HG03139 (cell line): Measurements from ENCODE around the gene SLC2A5.

Experiments
- ATAC-seq: cut with Tn5 transposase; IDR thresholded peaks from one replicate; pipeline ENCODE4 v1.9.1; 2021; ENCODE audit not compliant: unreplicated experiment

SLC2A5 gene

DNA sequence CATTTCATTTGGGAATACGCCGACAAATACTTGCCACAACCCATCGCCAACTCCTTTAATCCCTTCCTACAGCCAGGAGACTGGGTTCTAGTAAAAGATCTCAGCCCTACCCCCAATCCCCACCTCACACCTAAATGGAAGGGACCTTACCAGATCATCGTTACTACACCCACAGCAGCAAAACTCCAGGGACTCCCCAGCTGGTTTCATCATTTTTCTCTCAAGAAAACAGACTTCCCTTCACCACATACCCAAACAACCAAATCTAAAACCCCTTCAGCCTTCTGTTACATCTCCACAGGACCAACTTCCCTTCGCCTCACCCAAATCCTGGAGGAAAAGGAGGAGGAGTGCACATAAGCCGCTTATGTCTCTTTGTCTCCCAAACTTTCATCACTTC lies 23.7 kb upstream of the SLC2A5 start:
- no peak for ATAC-seq

DNA sequence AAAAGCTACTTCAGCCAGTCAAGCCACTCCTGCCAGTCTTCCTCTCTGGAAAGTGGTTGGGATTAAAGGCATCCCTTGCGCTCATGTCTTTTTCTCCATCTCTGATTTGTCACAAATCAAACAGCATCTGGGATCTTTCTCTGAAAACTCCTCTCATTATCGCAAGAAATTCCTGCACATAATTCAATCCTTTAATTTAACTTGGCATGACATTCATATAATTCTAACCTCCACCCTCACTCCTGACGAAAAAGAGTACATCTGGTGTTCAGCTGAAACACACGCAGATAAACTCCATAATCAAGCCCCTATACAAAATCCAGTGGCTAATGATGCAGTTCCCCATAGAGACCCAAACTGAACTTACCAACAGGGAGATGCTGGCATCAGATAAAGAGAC lies 19.4 kb upstream of the SLC2A5 start:
- no peak for ATAC-seq

DNA sequence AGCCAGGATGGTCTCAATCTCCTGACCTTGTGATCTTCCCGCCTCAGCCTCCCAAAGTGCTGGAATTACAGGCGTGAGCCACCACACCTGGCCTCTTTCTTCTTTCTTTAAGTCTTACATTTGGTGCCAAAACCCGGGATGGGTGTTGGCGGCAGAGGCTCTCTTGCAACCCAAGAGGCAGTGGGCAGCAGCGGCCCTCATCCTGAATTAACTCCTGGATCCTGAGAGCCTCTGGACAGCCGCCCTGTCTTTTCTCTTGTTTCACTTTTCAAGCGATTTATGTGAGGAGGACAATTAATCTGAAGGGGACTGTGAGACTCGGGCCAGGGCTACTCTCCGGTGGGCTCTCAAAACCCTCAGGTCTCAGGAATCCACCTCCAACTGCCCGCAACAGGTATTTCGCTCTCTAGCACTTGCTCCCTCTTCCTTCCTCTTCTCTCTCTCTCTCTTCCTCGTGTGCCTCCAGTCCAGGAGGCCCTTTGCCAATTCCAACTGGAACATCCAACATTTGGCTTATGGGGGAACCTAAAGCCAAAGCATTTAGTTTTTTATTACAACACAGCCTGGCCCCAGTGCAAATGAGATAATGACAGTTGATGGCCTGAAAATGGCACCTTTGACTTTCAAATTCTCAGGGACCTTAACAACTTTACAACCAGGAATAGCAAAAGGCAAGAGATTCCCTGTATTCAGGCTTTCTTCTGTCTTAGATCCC lies 18.1 kb upstream of the SLC2A5 start:
- ATAC-seq = no peak

DNA sequence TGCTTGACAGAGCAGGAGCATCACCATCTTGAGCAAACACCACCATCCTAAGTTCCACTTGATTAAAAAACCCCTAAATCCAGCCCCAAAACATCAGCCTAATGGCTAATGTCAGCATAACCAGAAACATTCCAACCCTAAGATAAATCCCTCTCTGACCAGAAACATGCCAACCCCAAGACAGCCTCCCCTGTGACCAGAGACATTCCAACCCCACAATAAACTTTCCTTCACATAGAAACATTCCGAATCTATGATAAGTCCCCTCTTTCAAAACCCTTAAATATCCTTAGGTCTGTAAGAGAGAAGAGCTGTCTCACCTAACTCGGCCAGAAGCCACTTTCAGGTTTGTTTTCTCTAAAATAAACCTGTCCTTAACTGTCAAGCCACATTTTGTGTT lies 17.4 kb upstream of the SLC2A5 start:
- ATAC-seq = no peak

DNA sequence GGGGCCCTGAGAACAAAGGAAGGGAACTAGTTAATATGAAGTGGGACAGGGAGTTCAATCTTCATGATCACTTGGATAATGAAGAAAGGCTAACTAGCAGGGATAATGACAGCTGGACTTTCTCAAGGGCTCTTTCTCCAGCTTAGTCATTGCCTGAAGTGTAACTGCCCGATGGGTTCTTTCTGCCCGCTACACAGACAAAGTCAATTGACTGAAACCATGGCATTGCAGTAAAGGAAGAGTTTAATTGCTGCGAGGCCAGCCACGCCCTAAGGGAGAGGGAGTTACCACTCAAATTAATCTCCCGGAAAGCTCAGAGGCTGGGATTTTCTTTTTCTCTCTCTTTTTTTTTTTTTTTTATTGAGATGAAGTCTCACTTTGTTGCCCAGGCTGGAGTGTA lies 16.6 kb upstream of the SLC2A5 start:
- ATAC-seq = no peak

DNA sequence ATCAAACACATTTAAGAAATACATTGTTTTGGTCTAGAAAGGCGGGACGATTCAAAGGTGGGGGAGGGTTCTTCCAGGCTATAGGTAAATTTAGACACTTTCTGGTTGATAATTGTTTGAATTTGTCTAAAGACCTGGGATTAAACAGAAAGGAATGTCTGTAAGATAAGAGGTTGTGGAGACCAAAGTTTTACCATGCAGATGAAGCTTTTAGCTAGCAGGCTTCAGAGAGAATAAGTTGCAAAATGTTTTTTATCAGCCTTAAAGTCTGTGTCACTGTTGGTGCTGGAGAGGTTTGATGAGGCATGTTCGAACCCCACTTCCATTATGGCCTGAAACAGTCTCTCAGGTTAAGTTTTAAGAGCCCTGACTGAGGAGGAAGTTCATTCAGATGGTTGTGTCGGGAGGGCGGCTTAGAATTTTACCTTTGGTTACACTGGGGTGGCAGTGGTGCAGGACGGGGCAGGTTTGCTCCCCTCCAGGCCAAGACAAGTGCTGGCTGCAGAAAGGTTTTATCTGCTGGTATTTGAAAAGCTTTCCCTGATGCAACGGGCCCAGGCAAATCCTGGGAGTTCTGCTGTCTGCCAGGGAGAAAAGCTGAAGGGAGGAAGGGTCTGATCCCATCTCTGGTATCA lies 16.0 kb upstream of the SLC2A5 start:
- no peak for ATAC-seq

DNA sequence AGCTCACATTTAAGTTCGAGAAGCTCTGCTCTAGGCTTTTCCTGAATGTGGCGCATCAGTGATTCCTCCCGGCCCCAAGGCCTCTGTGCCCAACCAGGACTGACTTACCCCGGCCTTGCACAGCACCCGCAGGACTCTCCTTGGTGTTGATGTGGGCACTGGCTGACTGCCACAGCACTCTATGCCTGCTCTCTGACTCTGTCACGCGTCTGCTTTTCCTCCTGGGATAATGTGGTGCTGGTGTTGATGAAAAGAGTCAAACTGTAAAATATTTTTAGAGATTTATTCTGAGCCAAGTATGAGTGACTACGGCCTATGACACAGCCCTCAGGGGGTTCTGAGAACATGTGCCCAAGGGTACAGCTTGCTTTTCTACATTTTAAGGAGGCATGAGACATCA lies 15.5 kb upstream of the SLC2A5 start:
- ATAC-seq = no peak

DNA sequence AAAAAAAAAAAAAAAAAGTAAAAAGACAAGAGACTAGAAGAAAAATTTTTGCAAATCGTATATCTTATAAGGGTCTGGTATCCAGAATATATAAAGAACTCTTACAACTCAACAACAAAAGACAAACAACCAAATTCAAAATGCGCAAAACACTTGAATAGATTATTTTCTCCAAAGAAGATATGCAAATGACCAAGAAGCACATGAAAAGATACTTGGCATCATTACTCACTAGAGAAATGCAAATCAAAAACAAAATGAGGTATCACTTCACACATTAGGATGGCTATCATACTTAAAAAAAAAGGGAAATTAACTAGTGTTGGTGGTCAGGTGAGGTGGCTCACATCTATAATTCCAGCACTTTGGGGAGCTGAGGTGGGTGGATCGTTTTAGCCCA lies 12.0 kb upstream of the SLC2A5 start:
- ATAC-seq = no peak

DNA sequence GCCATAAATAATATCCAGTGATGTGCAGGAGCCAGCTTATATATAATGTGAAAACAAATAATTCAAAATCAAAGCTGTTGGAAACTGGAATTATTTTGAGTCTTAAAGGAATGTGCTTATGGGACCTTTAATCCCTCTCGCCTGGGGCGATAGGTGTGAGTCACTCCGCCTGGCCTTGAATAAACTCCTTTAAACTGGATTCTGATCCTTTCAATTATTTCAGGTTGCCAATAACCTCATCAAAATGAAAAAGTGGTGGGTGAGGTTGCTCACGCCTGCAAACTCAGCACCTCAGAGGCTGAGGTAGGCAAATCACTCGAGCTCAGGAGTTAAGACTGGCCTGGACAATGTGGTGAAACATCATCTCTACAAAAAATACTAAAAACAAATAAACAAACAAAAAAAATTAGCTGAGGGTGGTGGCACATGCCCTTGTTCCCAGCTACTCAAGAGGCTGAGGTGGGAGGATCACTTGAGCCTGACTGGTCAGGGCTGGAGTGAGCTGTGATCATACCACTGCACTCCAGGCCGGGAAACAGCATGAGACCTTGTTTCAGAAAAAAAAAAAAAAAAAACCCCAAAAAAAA lies 11.4 kb upstream of the SLC2A5 start:
- no peak for ATAC-seq

DNA sequence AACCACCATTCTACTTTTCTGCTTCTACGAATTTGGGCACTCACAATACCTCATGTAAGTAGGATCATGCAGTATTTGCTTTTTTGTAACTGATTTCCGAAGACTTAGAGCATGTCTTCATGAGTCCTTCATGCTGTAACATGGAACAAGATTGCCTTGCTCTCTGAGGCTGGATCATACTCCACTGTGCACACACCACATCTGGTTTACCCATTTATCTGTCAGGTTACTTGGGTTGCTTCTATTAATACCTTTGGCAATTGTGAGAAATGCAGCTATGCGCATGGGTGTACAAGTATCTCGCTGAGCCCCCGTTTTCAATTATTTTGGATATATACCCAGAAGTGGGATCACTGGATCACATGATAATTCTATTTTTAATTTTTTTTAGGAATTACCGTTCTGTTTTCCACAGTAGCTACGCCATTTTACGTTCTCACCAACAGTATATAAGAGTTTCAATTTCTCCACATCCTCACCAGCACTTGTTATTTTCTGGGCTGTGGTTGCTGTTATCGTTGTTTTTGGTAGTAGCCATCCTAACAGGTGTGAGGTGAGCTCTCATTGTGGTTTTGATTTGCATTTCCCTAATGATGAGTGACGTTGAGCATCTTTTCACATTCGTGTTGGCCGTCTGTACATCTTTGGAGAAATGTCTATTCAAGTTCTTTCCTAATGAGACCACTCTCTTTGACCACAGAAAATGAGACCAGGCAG lies 10.7 kb upstream of the SLC2A5 start:
- peak; percentile 39 for ATAC-seq

DNA sequence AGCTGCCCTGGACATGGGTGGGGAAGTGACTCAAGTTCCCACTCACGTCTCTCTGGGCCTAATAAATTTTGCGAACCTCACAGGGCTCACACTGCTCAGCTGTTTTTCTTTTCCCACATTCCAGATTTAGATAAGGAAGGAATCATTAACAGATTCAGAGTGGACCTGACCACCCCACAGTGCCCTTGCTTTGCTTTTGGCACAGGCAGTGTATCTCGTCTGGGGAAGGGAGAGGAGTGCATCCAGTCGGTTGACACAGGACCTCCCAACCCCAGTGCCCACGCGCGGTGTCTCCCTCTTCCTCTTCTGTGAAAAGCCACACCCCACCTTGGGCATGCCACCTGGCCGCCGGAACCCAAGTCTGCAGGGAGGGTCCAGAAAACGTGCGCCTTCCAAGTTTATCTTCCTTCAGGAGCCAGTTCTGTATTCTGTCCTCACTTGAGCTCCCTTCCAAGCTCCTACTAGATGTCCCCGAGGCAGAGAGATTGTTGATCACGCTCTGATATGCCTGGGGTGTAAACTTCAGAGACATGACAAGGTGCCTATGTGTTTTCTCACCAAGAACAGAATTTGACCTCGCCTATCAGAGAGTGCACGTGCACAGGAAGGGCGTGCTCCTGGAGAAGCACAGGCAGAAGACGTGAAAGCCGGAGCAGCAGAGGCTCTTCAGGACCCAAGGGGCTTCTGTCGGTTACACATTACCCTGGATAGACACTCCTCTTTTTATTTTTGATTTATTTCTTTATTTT lies 9.5 kb upstream of the SLC2A5 start:
- ATAC-seq = no peak

DNA sequence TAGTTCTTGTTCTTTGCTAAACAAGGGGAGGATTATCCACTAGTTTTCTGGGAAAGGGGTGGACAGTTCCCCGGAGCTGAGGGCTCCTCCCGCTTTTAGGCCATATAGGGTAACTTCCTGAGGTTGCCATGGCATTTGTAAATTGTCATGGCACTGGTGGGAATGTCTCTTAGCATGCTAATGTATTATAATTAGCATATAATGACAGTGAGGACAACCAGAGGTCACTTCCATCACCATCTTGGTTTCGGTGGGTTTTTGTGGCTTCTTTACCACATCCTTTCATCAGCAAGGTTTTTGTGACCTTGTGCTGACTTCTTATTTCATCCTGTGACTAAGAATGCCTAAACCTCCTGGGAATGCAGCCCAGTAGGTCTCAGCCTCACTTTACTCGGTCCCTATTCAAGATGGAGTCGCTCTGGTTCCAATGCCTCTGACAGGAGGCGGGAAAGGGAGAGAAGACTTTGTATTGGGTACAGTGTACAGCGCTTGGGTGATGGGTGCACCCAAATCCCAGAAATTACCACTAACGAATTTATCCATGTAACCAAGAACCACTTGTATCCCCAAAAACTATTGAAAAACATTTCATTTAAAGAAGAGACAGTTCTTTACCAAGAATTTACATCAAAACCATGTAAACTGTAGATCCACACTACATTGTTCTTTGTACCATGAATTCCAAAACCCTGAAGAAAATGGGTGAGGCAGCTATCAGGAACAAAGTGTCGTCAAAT lies 8.7 kb upstream of the SLC2A5 start:
- ATAC-seq = peak; percentile 31

DNA sequence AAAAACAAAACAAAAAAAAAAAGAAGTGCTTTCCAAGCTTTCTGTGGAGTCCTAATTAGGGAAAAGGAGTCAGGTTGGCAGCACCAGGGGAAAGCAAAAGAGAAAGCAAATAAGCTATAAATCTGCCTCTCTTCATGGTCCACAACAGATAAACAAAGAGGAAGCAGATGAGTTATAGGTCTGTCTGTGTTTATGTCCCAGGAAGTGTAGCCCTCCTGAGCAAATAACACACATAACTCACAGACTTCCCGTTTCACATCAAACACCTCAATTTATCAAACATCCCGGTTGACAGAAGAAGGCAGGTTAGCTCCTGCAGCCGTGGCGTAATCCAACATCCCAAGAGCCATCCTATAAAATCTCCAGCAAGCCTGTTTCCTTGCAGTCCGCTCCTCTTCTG lies 5.6 kb upstream of the SLC2A5 start:
- no peak for ATAC-seq

DNA sequence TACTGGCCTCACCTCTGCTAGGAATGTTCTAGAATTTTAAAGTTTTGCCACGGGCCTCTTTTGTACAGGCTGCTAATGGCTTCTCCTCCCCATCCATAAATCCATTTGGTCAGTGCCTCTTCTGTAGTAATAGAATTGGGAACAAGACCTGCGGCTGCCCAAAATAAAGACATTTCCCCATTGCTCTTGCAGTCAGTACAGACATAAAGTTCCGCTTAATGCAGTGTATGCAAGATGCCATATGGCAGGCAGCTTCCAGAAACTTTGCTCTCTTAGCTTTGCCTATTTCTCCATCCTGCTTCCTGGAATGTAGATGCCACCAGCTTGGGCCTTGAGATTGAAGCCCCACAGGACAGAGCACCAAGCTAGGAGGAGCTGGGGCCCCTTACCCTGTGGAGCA lies 3.7 kb upstream of the SLC2A5 start:
- no peak for ATAC-seq

DNA sequence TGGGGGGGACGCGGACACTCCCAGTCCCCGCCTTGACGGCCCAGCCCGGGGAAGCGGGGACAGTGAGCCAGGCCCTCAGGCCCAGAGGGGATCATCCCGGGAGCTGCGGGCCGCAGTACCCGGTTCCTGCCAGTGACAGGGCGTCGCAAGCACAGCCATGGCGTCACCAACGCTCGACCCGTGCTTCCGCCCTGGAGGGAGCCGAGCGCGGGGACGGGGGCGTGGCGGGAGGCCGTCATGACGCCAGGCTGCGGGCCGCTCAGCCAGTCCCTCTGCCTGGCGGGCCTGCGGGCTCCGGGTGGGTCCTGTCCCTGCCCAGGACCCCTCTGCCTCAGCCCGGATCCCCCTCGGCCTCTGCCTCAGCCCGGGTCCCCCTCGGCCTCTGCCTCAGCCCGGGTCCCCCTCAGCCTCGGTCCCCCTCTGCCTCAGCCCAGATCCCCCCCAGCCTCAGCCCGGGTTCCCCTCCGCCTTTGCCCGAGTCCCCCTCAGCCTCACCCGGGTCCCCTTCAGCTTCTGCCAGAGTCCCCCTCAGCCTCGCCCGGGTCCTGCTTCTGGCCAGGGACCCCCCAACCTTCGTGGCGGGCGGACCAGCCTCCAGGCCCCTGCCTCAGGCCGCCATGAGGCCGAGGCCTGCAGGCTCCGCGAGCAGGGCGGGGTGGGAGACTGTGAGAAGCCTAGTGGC lies 2.3 kb upstream of the SLC2A5 start:
- ATAC-seq = no peak

DNA sequence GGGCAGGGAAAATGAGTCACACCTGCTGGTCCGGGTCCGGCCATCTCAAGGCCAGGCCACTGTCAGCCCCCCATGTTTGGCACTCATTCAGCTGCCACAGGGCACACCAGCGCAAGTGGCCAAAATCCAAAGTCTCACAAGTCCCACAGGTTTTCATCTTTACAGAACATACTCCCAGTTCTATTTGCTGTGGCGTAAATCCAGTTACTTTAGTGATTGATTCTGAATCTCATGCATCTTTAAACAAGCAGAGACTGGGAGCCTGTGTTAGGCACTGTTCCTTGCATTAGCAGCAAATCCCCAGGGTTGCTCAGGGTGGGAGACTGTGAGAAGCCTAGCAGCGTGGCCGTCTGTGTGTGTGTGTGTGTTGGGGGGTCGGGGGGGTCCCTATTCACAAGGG lies 1.1 kb upstream of the SLC2A5 start:
- no peak for ATAC-seq

DNA sequence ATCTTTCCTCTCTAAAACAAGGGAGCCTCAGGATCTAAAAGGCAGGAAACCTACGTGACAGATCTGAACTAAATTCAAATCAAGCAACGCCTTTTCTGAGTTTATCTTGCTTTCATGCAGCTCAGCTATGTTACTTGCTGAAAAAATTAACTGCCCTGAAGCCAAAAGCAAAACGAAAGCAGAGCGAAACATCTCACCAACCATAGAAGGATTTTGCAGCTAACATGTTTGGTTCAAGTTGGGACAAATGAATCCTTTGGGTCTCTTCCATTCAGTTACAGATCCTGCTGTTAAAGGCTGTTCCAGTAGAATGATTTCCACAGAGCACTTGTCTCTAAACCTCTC lies 482 bp downstream of the SLC2A5 start:
- ATAC-seq = no peak

DNA sequence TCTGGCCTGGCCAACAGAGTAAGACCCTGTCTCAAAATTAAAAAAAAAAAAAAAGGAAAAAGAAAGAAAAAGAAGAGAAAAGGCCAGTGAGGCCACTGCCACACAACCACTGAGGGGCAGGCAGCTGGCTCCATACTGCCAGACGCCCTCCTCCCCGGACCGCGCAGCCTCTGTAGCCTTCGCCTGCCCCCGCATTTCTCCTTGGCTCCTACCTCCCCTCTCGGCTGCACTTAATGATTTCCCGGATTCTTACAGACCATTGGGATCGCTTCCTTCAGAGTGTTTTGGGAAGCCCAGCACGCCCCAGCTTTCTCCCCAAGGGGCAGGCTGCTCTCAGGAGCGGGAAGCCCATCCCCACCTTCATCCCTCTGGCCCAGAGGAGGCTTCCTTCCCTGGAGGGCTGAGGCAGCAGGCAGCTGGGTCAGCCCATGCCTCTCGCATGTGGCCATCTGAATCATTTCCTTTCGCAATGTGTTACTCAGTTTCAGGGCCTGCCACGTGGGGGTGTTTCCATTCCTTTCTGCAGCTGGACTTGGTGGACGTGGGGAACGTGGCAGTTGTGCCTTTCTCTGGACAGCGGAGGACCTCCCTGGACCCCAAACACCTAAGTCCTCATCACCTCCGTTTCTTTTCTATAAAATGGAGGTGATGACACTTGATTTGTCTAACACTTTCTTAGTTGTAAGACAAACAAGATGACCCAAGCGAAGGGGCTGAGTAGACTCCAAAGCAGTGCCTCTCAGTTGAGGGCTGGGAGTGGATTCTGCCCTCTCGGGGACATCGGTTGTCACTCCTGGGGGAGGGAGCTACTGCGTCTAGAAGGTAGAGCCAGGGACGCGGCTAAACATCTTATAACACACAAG lies 2.3 kb downstream of the SLC2A5 start:
- no peak for ATAC-seq

DNA sequence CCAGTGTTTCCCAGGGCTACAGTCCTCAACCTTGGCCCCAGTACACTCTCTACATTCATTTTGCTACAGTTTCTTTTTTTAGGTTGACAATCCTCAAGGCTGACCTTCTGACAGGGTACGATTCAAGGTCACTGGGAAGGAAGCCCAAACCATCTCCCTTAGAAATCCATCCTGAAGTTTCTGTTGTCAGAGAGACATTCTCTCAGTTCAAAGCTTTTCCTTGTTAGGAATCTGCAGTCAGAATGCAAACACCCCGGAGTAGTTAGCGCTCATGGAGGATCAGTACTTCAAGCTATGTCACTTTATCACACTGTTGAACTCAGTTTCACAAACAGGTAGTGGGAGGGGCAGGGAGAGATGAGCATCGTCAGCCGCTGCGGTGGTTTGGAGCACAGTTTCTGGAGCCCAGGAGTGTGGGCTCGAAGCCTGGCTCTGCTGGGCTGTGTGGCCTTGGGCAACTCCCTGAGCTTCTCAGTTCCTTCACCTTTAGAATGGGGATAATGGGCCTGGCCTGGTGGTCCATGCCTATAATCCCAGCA lies 4.2 kb downstream of the SLC2A5 start:
- ATAC-seq = no peak
